UCSD-AML1 (cell line): ENCODE measurements around the gene SRXN1.

ENCODE experiments used
- DNase-seq: peaks from one replicate; lab custom pipeline; 2025; ENCODE audit not compliant: unreplicated experiment; lab: John Stamatoyannopoulos, UW

Gene SRXN1

GRCh38 chr20:675453-676314 is 22.7 kb upstream of the SRXN1 start, which contains the start of gene SCRT2:
TSS of gene SCRT2 (minus strand) at chr20:675802. CDS start at chr20:675601, 201 bp downstream.
- peak; percentile 75 for DNase-seq

GRCh38 chr20:675033-675452 is 22.0 kb upstream of the SRXN1 start:
- DNase-seq, result no peak

GRCh38 chr20:673603-674001 is 20.6 kb upstream of the SRXN1 start:
- no peak for DNase-seq

GRCh38 chr20:672963-673602 is 20.1 kb upstream of the SRXN1 start:
- no peak for DNase-seq

GRCh38 chr20:671252-672030 is 18.4 kb upstream of the SRXN1 start:
- peak; percentile 78 for DNase-seq

GRCh38 chr20:669573-669972 is 16.6 kb upstream of the SRXN1 start:
- DNase-seq, result no peak

GRCh38 chr20:668638-669037 is 15.6 kb upstream of the SRXN1 start:
- no peak for DNase-seq

GRCh38 chr20:668050-668449 is 15.1 kb upstream of the SRXN1 start:
- DNase-seq, result no peak

- DNase-seq, result peak; percentile 66
Observed at GRCh38 chr20:667351-668034, 14.5 kb upstream of the SRXN1 start.

GRCh38 chr20:666877-667276 is 13.9 kb upstream of the SRXN1 start:
- DNase-seq, result no peak

GRCh38 chr20:665276-665675 is 12.3 kb upstream of the SRXN1 start:
- DNase-seq, result no peak

- no peak for DNase-seq
Observed at GRCh38 chr20:664576-664975, 11.6 kb upstream of the SRXN1 start.

- no peak for DNase-seq
Observed at GRCh38 chr20:664151-664550, 11.2 kb upstream of the SRXN1 start.

- DNase-seq, result no peak
Observed at GRCh38 chr20:663315-664090, 10.5 kb upstream of the SRXN1 start.

GRCh38 chr20:662277-663192 is 9.5 kb upstream of the SRXN1 start:
- no peak for DNase-seq

- DNase-seq, result no peak
Observed at GRCh38 chr20:661474-662270, 8.7 kb upstream of the SRXN1 start.

- DNase-seq, result no peak
Observed at GRCh38 chr20:658731-659291, 5.8 kb upstream of the SRXN1 start.

- DNase-seq, result no peak
Observed at GRCh38 chr20:658202-658601, 5.2 kb upstream of the SRXN1 start.
